WTC11 (cell line): ENCODE measurements around the gene GRAMD1A.

Experiments
- TF ChIP-seq, protein P1 (sequence below): sonication (generic); formaldehyde crosslinking; IDR thresholded peaks from 2 replicates; pipeline ENCODE4 v1.8.1; 2022; ENCODE audit warnings: mild to moderate bottlenecking, missing genetic modification reagents, moderate library complexity, borderline replicate concordance
- TF ChIP-seq, protein P2 (sequence below): fragments of 200-600 bp; IDR thresholded peaks from 2 replicates; pipeline ENCODE4 v1.8.0; 2022; ENCODE audit warnings: antibody characterized with exemption

GRCh38 chr19:35034588-35035382 lies 34.7 kb downstream of the GRAMD1A start:
- TF ChIP-seq, protein P1, sequence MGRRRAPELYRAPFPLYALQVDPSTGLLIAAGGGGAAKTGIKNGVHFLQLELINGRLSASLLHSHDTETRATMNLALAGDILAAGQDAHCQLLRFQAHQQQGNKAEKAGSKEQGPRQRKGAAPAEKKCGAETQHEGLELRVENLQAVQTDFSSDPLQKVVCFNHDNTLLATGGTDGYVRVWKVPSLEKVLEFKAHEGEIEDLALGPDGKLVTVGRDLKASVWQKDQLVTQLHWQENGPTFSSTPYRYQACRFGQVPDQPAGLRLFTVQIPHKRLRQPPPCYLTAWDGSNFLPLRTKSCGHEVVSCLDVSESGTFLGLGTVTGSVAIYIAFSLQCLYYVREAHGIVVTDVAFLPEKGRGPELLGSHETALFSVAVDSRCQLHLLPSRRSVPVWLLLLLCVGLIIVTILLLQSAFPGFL = no peak
- TF ChIP-seq, protein P2, sequence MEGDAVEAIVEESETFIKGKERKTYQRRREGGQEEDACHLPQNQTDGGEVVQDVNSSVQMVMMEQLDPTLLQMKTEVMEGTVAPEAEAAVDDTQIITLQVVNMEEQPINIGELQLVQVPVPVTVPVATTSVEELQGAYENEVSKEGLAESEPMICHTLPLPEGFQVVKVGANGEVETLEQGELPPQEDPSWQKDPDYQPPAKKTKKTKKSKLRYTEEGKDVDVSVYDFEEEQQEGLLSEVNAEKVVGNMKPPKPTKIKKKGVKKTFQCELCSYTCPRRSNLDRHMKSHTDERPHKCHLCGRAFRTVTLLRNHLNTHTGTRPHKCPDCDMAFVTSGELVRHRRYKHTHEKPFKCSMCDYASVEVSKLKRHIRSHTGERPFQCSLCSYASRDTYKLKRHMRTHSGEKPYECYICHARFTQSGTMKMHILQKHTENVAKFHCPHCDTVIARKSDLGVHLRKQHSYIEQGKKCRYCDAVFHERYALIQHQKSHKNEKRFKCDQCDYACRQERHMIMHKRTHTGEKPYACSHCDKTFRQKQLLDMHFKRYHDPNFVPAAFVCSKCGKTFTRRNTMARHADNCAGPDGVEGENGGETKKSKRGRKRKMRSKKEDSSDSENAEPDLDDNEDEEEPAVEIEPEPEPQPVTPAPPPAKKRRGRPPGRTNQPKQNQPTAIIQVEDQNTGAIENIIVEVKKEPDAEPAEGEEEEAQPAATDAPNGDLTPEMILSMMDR = no peak
